ENCODE measurements around the gene FES. TPM values are rescaled to one million over a fixed set of nuclear protein-coding genes. Genes with fewer than 3 reads are reported as not detected.
A peak's percentile ranks its signal among the peaks of the same experiment; 100 is the strongest.
"Not testable (repeated sequence)": the region's sequence is repeated elsewhere in the genome, so short reads cannot be mapped to it uniquely, and the experiment has no call there.

FES gene
- total and polyA plus RNA-seq, 9 donors, result 2.2 to 37.2 (median 24.8) TPM

GRCh38 chr15:90872486-90873184, 11.7 kb upstream of the FES start:
- WGBS, 3 donors, result 43 to 46% (median 46%) methylated on average over 12 of the region's 12 CpGs
- no peak for TF ChIP-seq POLR2A (IDR thresholded peaks at IDR 0.05)
- no peak for TF ChIP-seq CTCF (IDR thresholded peaks at IDR 0.05)
- no peak for TF ChIP-seq EP300 (IDR thresholded peaks at IDR 0.05)
- H3K4me1 ChIP-seq (ENCODE audit: insufficient read depth), result peaks cover 15% of the 10 kb centered on the region
- H3K9me3 ChIP-seq, result no peaks in the 10 kb centered on the region
- intact Hi-C loops (cut with DNase I), result loop anchor here in 1 of 4 donors (10.0 kb wide), 1 partner anchor 158 kb away; the partner anchor contains the start of gene BLM
- H3K4me3 ChIP-seq, result peak overlapping the region; percentile 94
- DNase-seq, result peak in 2 of 5 donors; percentile 32 to 34
- H3K27ac ChIP-seq, result peak overlapping the region; percentile 88 to 97
- H3K36me3 ChIP-seq, result no peaks in the 10 kb centered on the region
- no peaks in the 10 kb centered on the region for H3K27me3 ChIP-seq

GRCh38 chr15:90873488-90873997, 10.8 kb upstream of the FES start:
- Histone ChIP-seq H3K4me3 (no peak overlapping the region), H3K9me3 (no peaks in the 10 kb centered on the region), H3K4me1 (ENCODE audit: insufficient read depth) (peaks cover 15% of the 10 kb centered on the region), H3K27ac (peak overlapping the region in 1 of 2 donors; percentile 19), H3K27me3 (no peaks in the 10 kb centered on the region), H3K36me3 (no peaks in the 10 kb centered on the region)
- 79 to 90% (median 88%) methylated on average over 6 of the region's 6 CpGs for WGBS, 3 donors
- intact Hi-C loops (cut with DNase I), result loop anchor here in 1 of 4 donors (10.0 kb wide), 1 partner anchor 159 kb away; the partner anchor contains the start of gene BLM
- TF ChIP-seq EP300 (IDR thresholded peaks at IDR 0.05) (no peak), CTCF (IDR thresholded peaks at IDR 0.05) (no peak), POLR2A (IDR thresholded peaks at IDR 0.05) (no peak)
- no peak for DNase-seq

GRCh38 chr15:90873998-90874605, 10.2 kb upstream of the FES start:
- peak in 2 of 5 donors; percentile 26 to 30 for DNase-seq
- Histone ChIP-seq H3K27me3 (no peaks in the 10 kb centered on the region), H3K9me3 (no peaks in the 10 kb centered on the region), H3K4me3 (no peak overlapping the region), H3K27ac (peak overlapping the region in 1 of 2 donors; percentile 19), H3K36me3 (no peaks in the 10 kb centered on the region), H3K4me1 (ENCODE audit: insufficient read depth) (peaks cover 15% of the 10 kb centered on the region)
- TF ChIP-seq POLR2A (IDR thresholded peaks at IDR 0.05), result no peak
- intact Hi-C loops (cut with DNase I), result loop anchor here in 1 of 4 donors (10.0 kb wide), 1 partner anchor 159 kb away; the partner anchor contains the start of gene BLM
- 71 to 81% (median 76%) methylated on average over 15 of the region's 15 CpGs for WGBS, 3 donors

GRCh38 chr15:90874986-90875385, 9.3 kb upstream of the FES start:
- not testable (repeated sequence) for H3K4me3 ChIP-seq, H3K36me3 ChIP-seq, H3K27ac ChIP-seq, H3K9me3 ChIP-seq, H3K27me3 ChIP-seq, DNase-seq
- H3K4me1 ChIP-seq (ENCODE audit: insufficient read depth), result peaks cover 12% of the 10 kb centered on the region
- 91 to 93% (median 91%) methylated on average over 9 of the region's 9 CpGs for WGBS, 3 donors
- intact Hi-C loops (cut with DNase I), result loop anchor here in 1 of 4 donors (10.0 kb wide), 1 partner anchor 160 kb away; the partner anchor contains the start of gene BLM

GRCh38 chr15:90875549-90875981, 8.7 kb upstream of the FES start:
- H3K9me3 ChIP-seq, result no peaks in the 10 kb centered on the region
- intact Hi-C loops (cut with DNase I), result loop anchor here in 1 of 4 donors (10.0 kb wide), 1 partner anchor 161 kb away; the partner anchor contains the start of gene BLM
- TF ChIP-seq POLR2A (IDR thresholded peaks at IDR 0.05), result no peak
- TF ChIP-seq EP300 (IDR thresholded peaks at IDR 0.05), result no peak
- no peak for TF ChIP-seq CTCF (IDR thresholded peaks at IDR 0.05)
- H3K36me3 ChIP-seq, result no peaks in the 10 kb centered on the region
- H3K4me1 ChIP-seq (ENCODE audit: insufficient read depth), result peaks cover 12% of the 10 kb centered on the region
- H3K27me3 ChIP-seq, result no peaks in the 10 kb centered on the region
- no peak overlapping the region for H3K27ac ChIP-seq
- H3K4me3 ChIP-seq, result no peak overlapping the region
- peak in 1 of 5 donors; percentile 18 for DNase-seq
- 88 to 92% (median 91%) methylated on average over 12 of the region's 12 CpGs for WGBS, 3 donors
